K562 (cell line): ENCODE data around the gene LAMA4. TPM values are rescaled to one million over a fixed set of nuclear protein-coding genes. Genes with fewer than 3 reads are reported as not detected.

ENCODE experiments used
- ATAC-seq: fragments of 200-7000 bp; cut with Tn5 transposase; 3 replicates; pipeline ENCODE4 v1.9.1; 2020; ENCODE audit warnings: moderate library complexity
- BruUV-seq: library from RNA; stranded (reverse); fragments of 400-500 nt; replicated peaks from 2 replicates; lab custom pipeline; 2021; lab: Mats Ljungman, UMichigan
- CTCF ChIA-PET: fragments of 300-600 bp; formaldehyde crosslinking; extraction: SDS; loops from one replicate; lab custom pipeline; 2021; ENCODE audit warnings: low intra/inter-chr PET ratio; lab: Yijun Ruan, JAX
- POLR2A ChIA-PET: fragments of 300-600, 350-650 bp; sonication (Branson Sonifier 250); formaldehyde crosslinking; extraction: SDS; loops from one replicate; lab custom pipeline; 2021; ENCODE audit warnings: antibody characterized with exemption, inconsistent platforms; lab: Yijun Ruan, JAX
- DNase-seq, 4 experiments: peaks; one replicate each; pipeline versions ENCODE4 v3.0.0 to v3.0.0-alpha.2; 2011 to 2018; ENCODE audit warnings: low spot score in 3 of 4, mixed read lengths in 3 of 4; ENCODE audit errors: extremely low read depth in 1 of 4
- FAIRE-seq: peaks from 2 replicates; lab custom pipeline; 2011; peaks lifted over from hg19 to GRCh38; lab: Jason Lieb, UNC
- H2AFZ ChIP-seq: 2 replicates; pipeline ENCODE4 v1.6.0; 2011; ENCODE audit warnings: low read depth, low read length, control low read depth, inconsistent platforms
- H3K27ac ChIP-seq: fragments of 200-600 bp; 3 replicates; pipeline ENCODE4 v1.8.0; 2011; ENCODE audit warnings: low read depth, mild to moderate bottlenecking, control low read depth, inconsistent platforms, low read length, moderate library complexity, mixed read lengths; ENCODE audit errors: extremely low read depth
- H3K27me3 ChIP-seq, 2 experiments: fragments of 300-600 bp in 1 of 2; 2 replicates in 1 of 2; 3 replicates in 1 of 2; pipeline versions ENCODE4 v1.6.0 to v1.8.0; 2011; ENCODE audit warnings: inconsistent platforms in 2 of 2, low read length in 2 of 2, mild to moderate bottlenecking in 1 of 2, mixed read lengths in 1 of 2, moderate library complexity in 1 of 2; ENCODE audit not compliant: control insufficient read depth in 2 of 2, insufficient read depth in 2 of 2
- H3K36me3 ChIP-seq: fragments of 300-600 bp; 3 replicates; pipeline ENCODE4 v1.8.0; 2011; ENCODE audit warnings: mild to moderate bottlenecking, low read length, inconsistent platforms; ENCODE audit not compliant: control insufficient read depth, insufficient read depth
- H3K4me1 ChIP-seq, 2 experiments: fragments of 200-600 bp in 1 of 2; replicated peaks in 1 of 2; 2 replicates in 1 of 2; 3 replicates in 1 of 2; pipeline versions ENCODE4 v1.5.1 to v1.8.0; 2011; ENCODE audit warnings: inconsistent platforms in 2 of 2, low read length in 2 of 2, mild to moderate bottlenecking in 1 of 2, mixed read lengths in 1 of 2, moderate library complexity in 1 of 2; ENCODE audit not compliant: control insufficient read depth in 2 of 2, insufficient read depth in 2 of 2
- H3K4me2 ChIP-seq: 2 replicates; pipeline ENCODE4 v1.6.1; 2011; ENCODE audit warnings: low read length, control low read depth, inconsistent platforms, mixed read lengths; ENCODE audit not compliant: insufficient read depth
- H3K4me3 ChIP-seq: fragments of 200-600 bp; sonication (generic), shearing (Covaris generic); 2 replicates; pipeline ENCODE4 v1.5.1; 2016; ENCODE audit warnings: control low read depth, inconsistent platforms
- H3K79me2 ChIP-seq: fragments of 200-600 bp; 3 replicates; pipeline ENCODE4 v1.8.0; 2011; ENCODE audit warnings: low read length, inconsistent platforms; ENCODE audit not compliant: control insufficient read depth, insufficient read depth
- H3K9ac ChIP-seq, 2 experiments: 2 replicates each; pipeline versions ENCODE4 v1.6.0 to v1.6.1; 2011; ENCODE audit warnings: low read depth in 2 of 2, low read length in 2 of 2, control low read depth in 1 of 2, inconsistent platforms in 1 of 2, mild to moderate bottlenecking in 1 of 2, mixed read lengths in 1 of 2; ENCODE audit not compliant: insufficient read depth in 1 of 2
- H3K9me1 ChIP-seq: one replicate; pipeline ENCODE4 v1.6.0; 2011; ENCODE audit warnings: inconsistent platforms, mild to moderate bottlenecking, low read length, moderate library complexity; ENCODE audit not compliant: control insufficient read depth, insufficient read depth
- H3K9me3 ChIP-seq: replicated peaks from 2 replicates; pipeline ENCODE4 v1.5.1; 2011; ENCODE audit warnings: low read depth, low read length, inconsistent platforms; ENCODE audit not compliant: control insufficient read depth, insufficient read depth
- H4K20me1 ChIP-seq: replicated peaks from 2 replicates; pipeline ENCODE4 v1.6.1; 2011; ENCODE audit warnings: low read length, inconsistent platforms, mixed read lengths; ENCODE audit not compliant: control insufficient read depth, insufficient read depth
- MBD2 ChIP-seq: sonication (generic); IDR thresholded peaks from 2 replicates; pipeline ENCODE4 v1.6.1; 2016; ENCODE audit warnings: low read depth, borderline replicate concordance
- PHB2 ChIP-seq: fragments of 450-650 bp; IDR thresholded peaks from 2 replicates; pipeline ENCODE4 v1.6.1; 2017; ENCODE audit warnings: low read depth
- PPARD ChIP-seq: fragments of 250-450 bp; sonication (Bioruptor Pico); IDR thresholded peaks from 2 replicates; pipeline ENCODE4 v1.8.0; 2022; ENCODE audit warnings: inconsistent platforms, mild to moderate bottlenecking, moderate library complexity
- ZNF354B ChIP-seq: fragments of 250-450 bp; sonication (Bioruptor Pico); IDR thresholded peaks from 2 replicates; pipeline ENCODE4 v1.4.0; 2020
- WGBS: fragments of 100-300 bp; shearing (Covaris generic); methylation state at CpG from one replicate; pipeline ENCODE4 v1.1.6; 2016; ENCODE audit warnings: low coverage, mixed read lengths; ENCODE audit not compliant: insufficient coverage; ENCODE audit errors: missing lambda C conversion rate; 5-methylcytosine and 5-hydroxymethylcytosine counted together
- in situ Hi-C: fragments of 300-500 bp; cut with MboI; formaldehyde crosslinking; loops from 4 replicates; pipeline ENCODE4 v1.15.0; 2018; ENCODE audit warnings: inconsistent platforms, mixed read lengths
- intact Hi-C: fragments of 100-400 bp; cut with micrococcal nuclease; formaldehyde crosslinking; loops from 2 replicates; pipeline ENCODE4 v1.14.2; 2022
- polyA plus RNA-seq, 8 experiments: library from polyadenylated mRNA; depleted of rRNA in 4 of 8; stranded (reverse) in 5 of 8; unstranded in 3 of 8; fragments of >200 nt; fragmentation: Nextera tagmentation in 2 of 8; fragmentation: Illumina TruSeq in 1 of 8; extraction: Ambion mirVana in 2 of 8; extraction: Trizol in 1 of 8; gene quantifications; 2 replicates each; pipeline versions ENCODE4 v1.2.1 to v1.2.3, GENCODE V29; 2011 to 2014; ENCODE audit warnings: inconsistent platforms in 1 of 8, missing spikeins in 1 of 8
- total RNA-seq, 7 experiments: library from RNA; depleted of rRNA in 6 of 7; stranded (reverse); fragments of >200 nt in 6 of 7; fragmentation: Illumina TruSeq in 2 of 7; extraction: Trizol in 2 of 7; gene quantifications; 2 replicates each; pipeline versions ENCODE4 v1.2.1 to v1.2.3, GENCODE V29; 2011 to 2021; ENCODE audit warnings: low replicate concordance in 1 of 7
- TF ChIP-seq, protein P1 (sequence below): fragments of 250-450 bp; sonication (Bioruptor Pico); IDR thresholded peaks from 2 replicates; pipeline ENCODE4 v1.9.0; 2021; ENCODE audit warnings: mild to moderate bottlenecking

The LAMA4 gene
- total and polyA plus RNA-seq, 9 of the 15 experiments (the other 6 are each of a cell fraction or from before 2014, with no cell fraction given) = 0.05 to 2.9 (median 0.51) TPM

DNA sequence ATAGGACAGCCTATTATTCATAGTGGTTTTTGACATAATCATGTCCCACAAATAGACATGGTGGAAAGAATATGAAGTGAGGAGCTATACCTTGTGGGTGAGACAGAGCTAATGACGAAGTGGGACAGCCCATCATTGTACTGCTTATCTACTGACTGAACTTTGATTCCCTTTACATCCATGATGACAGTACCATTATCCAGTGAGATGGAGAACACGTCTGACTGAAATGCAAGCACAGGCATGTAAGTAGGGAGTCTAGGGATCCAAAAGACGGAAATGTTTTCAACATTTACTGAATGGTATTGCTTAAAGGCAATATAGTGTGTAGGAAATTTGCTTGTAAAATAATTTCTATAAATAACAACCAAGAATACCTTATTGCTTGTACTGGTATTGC, 123.5 kb downstream of the LAMA4 start:
- intact Hi-C loops (no loop called here), in situ Hi-C loops (no loop called here)
- no TSS peak for BruUV-seq
- H3K4me2 ChIP-seq = no peak overlapping the region
- H3K9me1 ChIP-seq = no peaks in the 10 kb centered on the region
- H3K4me3 ChIP-seq = no peak overlapping the region
- ChIA-PET CTCF (no interaction called here), POLR2A (interaction anchor here (0.7 kb wide), 1 partner anchor 44 kb away, joined by 3 read pairs; the partner anchor contains the start of genes FAM229B and TUBE1)
- DNase-seq = no peak
- 1% methylated on average over 3 of the region's 3 CpGs for WGBS
- no peaks in the 10 kb centered on the region for H3K4me1 ChIP-seq
- ATAC-seq = no peak
- no peaks in the 10 kb centered on the region for H3K36me3 ChIP-seq
- no peak overlapping the region for H2AFZ ChIP-seq
- no peak for FAIRE-seq
- TF ChIP-seq, protein P1, sequence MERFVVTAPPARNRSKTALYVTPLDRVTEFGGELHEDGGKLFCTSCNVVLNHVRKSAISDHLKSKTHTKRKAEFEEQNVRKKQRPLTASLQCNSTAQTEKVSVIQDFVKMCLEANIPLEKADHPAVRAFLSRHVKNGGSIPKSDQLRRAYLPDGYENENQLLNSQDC (CRISPR knock-in tag) = no peak
- no peak for TF ChIP-seq MBD2
- no peak for TF ChIP-seq ZNF354B (CRISPR knock-in tag)
- no peaks in the 10 kb centered on the region for H3K79me2 ChIP-seq
- no peaks in the 10 kb centered on the region for H4K20me1 ChIP-seq
- no peak overlapping the region for H3K27ac ChIP-seq
- H3K9ac ChIP-seq = no peak overlapping the region
- H3K27me3 ChIP-seq = no peaks in the 10 kb centered on the region
- H3K9me3 ChIP-seq = no peaks in the 10 kb centered on the region

DNA sequence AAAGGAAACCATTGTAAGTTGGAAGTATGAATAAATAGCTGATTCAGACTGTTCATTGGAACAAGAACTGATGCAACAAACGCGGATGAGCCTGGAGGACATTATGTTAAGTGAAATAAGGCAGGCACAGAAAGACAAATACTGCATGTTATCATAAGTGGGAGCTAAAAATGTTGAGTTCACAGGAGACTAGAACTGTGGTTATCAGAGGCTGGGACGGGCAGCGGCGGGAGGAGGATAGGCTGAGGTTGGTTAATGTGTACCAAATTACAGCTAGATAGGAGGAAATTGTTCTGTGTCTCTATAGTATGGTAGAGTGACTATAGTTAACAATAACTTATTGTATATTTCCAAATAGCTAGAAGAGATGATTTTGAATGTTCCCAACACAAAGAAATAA, 126.2 kb downstream of the LAMA4 start:
- FAIRE-seq = no peak
- intact Hi-C loops = no loop called here

More for the DNA sequence above, 126.2 kb downstream of the LAMA4 start:
- Histone ChIP-seq H3K4me3 (no peak overlapping the region), H3K4me2 (no peak overlapping the region), H3K27ac (no peak overlapping the region), H2AFZ (no peak overlapping the region), H3K9ac (no peak overlapping the region), H3K9me3 (no peaks in the 10 kb centered on the region), H3K79me2 (no peaks in the 10 kb centered on the region), H3K9me1 (no peaks in the 10 kb centered on the region), H3K27me3 (no peaks in the 10 kb centered on the region), H4K20me1 (no peaks in the 10 kb centered on the region), H3K4me1 (no peaks in the 10 kb centered on the region), H3K36me3 (no peaks in the 10 kb centered on the region)
- no peak for TF ChIP-seq PPARD (CRISPR knock-in tag)
- no peak for TF ChIP-seq PHB2
- no peak for ATAC-seq
- BruUV-seq = no TSS peak
- WGBS = 2% methylated on average over 5 of the region's 5 CpGs
- no peak for DNase-seq
- ChIA-PET POLR2A (interaction anchor here (0.5 to 1.4 kb wide), 4 partner anchors 10 to 18 kb away, joined by 3 to 5 read pairs (median 4); no protein-coding TSS in a partner anchor), CTCF (no interaction called here)
- in situ Hi-C loops = no loop called here
